Lower lobe of right lung (tissue), 2 donors: ENCODE data around the gene ALKBH5. TPM values are rescaled to one million over a fixed set of nuclear protein-coding genes. Genes with fewer than 3 reads are reported as not detected.

Source experiments
- ATAC-seq, 2 donors: fragments of 200-7000 bp; cut with Tn5 transposase; one replicate each; pipeline ENCODE4 v1.9.1; 2020 to 2022; ENCODE audit warnings: mild to moderate bottlenecking in 2 of 2, moderate library complexity in 2 of 2
- DNase-seq: peaks from one replicate; pipeline ENCODE4 v3.0.0-alpha.2; 2020
- H3K27ac ChIP-seq: fragments of 200-600 bp; one replicate; pipeline ENCODE4 v1.8.0; 2022
- H3K27me3 ChIP-seq: fragments of 200-600 bp; one replicate; pipeline ENCODE4 v1.8.0; 2022; ENCODE audit warnings: low read depth
- H3K36me3 ChIP-seq: fragments of 200-600 bp; one replicate; pipeline ENCODE4 v1.8.0; 2022; ENCODE audit warnings: mild to moderate bottlenecking
- H3K4me1 ChIP-seq: fragments of 200-600 bp; one replicate; pipeline ENCODE4 v1.8.0; 2022
- H3K4me3 ChIP-seq: fragments of 200-600 bp; one replicate; pipeline ENCODE4 v1.8.0; 2022; ENCODE audit warnings: mild to moderate bottlenecking
- H3K9me3 ChIP-seq: fragments of 200-600 bp; one replicate; pipeline ENCODE4 v1.8.0; 2022
- CTCF ChIP-seq: fragments of 200-600 bp; IDR thresholded peaks from one replicate; pipeline ENCODE4 v1.8.0; 2022; ENCODE audit warnings: antibody characterized with exemption, mild to moderate bottlenecking
- intact Hi-C: fragments of 100-400 bp; cut with DNase I; formaldehyde crosslinking; loops from one replicate; pipeline ENCODE4 v1.11.0; 2022
- total RNA-seq: library from RNA; stranded (reverse); fragmentation: NEBNext Ultra II Directional; extraction: Animal tissue kit (Norgen Biotek cat#: 25700); gene quantifications from one replicate; pipeline ENCODE4 v1.2.1, GENCODE V29; 2021
- donor health status: DM: no; HTN: yes; CAD: no; lungs with severe emphysema.

Gene ALKBH5
- total RNA-seq, 1 donor from 2014 or later: 100 TPM

- Histone ChIP-seq H3K27ac (no peak overlapping the region), H3K9me3 (no peaks in the 10 kb centered on the region), H3K4me1 (no peaks in the 10 kb centered on the region), H3K27me3 (no peaks in the 10 kb centered on the region), H3K36me3 (no peaks in the 10 kb centered on the region), H3K4me3 (no peak overlapping the region)
- DNase-seq (no peak), ATAC-seq (no peak)
- intact Hi-C loops: no loop called here
- TF ChIP-seq CTCF: no peak
Observed at GRCh38 chr17:18144261-18144660, 39.4 kb upstream of the ALKBH5 start.

GRCh38 chr17:18144855-18145254 is 38.8 kb upstream of the ALKBH5 start:
- no peak overlapping the region for H3K27ac ChIP-seq
- intact Hi-C loops: no loop called here
- no peaks in the 10 kb centered on the region for H3K27me3 ChIP-seq
- no peaks in the 10 kb centered on the region for H3K4me1 ChIP-seq
- no peaks in the 10 kb centered on the region for H3K36me3 ChIP-seq
- no peak overlapping the region for H3K4me3 ChIP-seq
- no peak for TF ChIP-seq CTCF
- H3K9me3 ChIP-seq: no peaks in the 10 kb centered on the region
- ATAC-seq (no peak), DNase-seq (no peak)

GRCh38 chr17:18145811-18146210 is 37.8 kb upstream of the ALKBH5 start:
- ATAC-seq: no peak
- intact Hi-C loops: no loop called here
- H3K4me1 ChIP-seq: no peaks in the 10 kb centered on the region
- no peak overlapping the region for H3K27ac ChIP-seq
- no peak for TF ChIP-seq CTCF
- H3K4me3 ChIP-seq: no peak overlapping the region
- no peaks in the 10 kb centered on the region for H3K36me3 ChIP-seq
- DNase-seq: no peak
- no peaks in the 10 kb centered on the region for H3K27me3 ChIP-seq
- no peaks in the 10 kb centered on the region for H3K9me3 ChIP-seq

GRCh38 chr17:18146259-18146658 is 37.4 kb upstream of the ALKBH5 start:
- DNase-seq (no peak), ATAC-seq (no peak)
- Histone ChIP-seq H3K27me3 (no peaks in the 10 kb centered on the region), H3K27ac (no peak overlapping the region), H3K4me1 (no peaks in the 10 kb centered on the region), H3K9me3 (no peaks in the 10 kb centered on the region), H3K36me3 (no peaks in the 10 kb centered on the region), H3K4me3 (no peak overlapping the region)
- intact Hi-C loops: no loop called here
- no peak for TF ChIP-seq CTCF

GRCh38 chr17:18146980-18147379 is 36.6 kb upstream of the ALKBH5 start:
- Histone ChIP-seq H3K9me3 (no peaks in the 10 kb centered on the region), H3K27me3 (no peaks in the 10 kb centered on the region)
- no peak for TF ChIP-seq CTCF

GRCh38 chr17:18148586-18148985 is 35.0 kb upstream of the ALKBH5 start:
- peaks cover 10% of the 10 kb centered on the region for H3K4me1 ChIP-seq
- TF ChIP-seq CTCF: no peak
- no peaks in the 10 kb centered on the region for H3K9me3 ChIP-seq
- ATAC-seq: no peak
- intact Hi-C loops: no loop called here
- no peaks in the 10 kb centered on the region for H3K36me3 ChIP-seq
- no peak for DNase-seq
- H3K4me3 ChIP-seq: no peak overlapping the region
- no peak overlapping the region for H3K27ac ChIP-seq
- H3K27me3 ChIP-seq: no peaks in the 10 kb centered on the region

More at GRCh38 chr17:18146980-18147379, 36.6 kb upstream of the ALKBH5 start:
- Histone ChIP-seq H3K4me1 (no peaks in the 10 kb centered on the region), H3K27ac (no peak overlapping the region), H3K36me3 (no peaks in the 10 kb centered on the region), H3K4me3 (no peak overlapping the region)
- no peak for DNase-seq
- intact Hi-C loops: no loop called here
- ATAC-seq: no peak
